DND-41 (cell line): ENCODE data around the gene DENND2A.

ENCODE experiments used
- ATAC-seq: fragments of 200-7000 bp; cut with Tn5 transposase; 3 replicates; pipeline ENCODE4 v1.9.1; 2021; ENCODE audit warnings: low read depth; ENCODE audit not compliant: insufficient read depth
- DNase-seq: peaks from one replicate; pipeline ENCODE4 v3.0.0-alpha.2; 2020
- H2AFZ ChIP-seq: 2 replicates; pipeline ENCODE4 v1.6.0; 2012; ENCODE audit warnings: low read depth, low read length
- H3K27ac ChIP-seq: 2 replicates; pipeline ENCODE4 v1.5.1; 2012; ENCODE audit warnings: low read length, inconsistent platforms
- H3K27me3 ChIP-seq: fragments of 200-600 bp; sonication (generic); 2 replicates; pipeline ENCODE4 v1.6.0; 2012; ENCODE audit warnings: low read length, mild to moderate bottlenecking, inconsistent platforms; ENCODE audit not compliant: insufficient read depth, poor library complexity
- H3K36me3 ChIP-seq: 2 replicates; pipeline ENCODE4 v1.5.1; 2012; ENCODE audit warnings: low read length, inconsistent platforms; ENCODE audit not compliant: insufficient read depth
- H3K4me1 ChIP-seq: 2 replicates; pipeline ENCODE4 v1.5.1; 2012; ENCODE audit warnings: mild to moderate bottlenecking, low read length; ENCODE audit not compliant: insufficient read depth
- H3K4me2 ChIP-seq: 2 replicates; pipeline ENCODE4 v1.6.0; 2012; ENCODE audit warnings: mild to moderate bottlenecking, moderate library complexity, low read length, inconsistent platforms; ENCODE audit not compliant: insufficient read depth
- H3K4me3 ChIP-seq, 2 experiments: fragments of 200-600 bp in 1 of 2; shearing (Covaris generic) in 1 of 2; 2 replicates each; pipeline ENCODE4 v1.5.1; 2012 to 2016; ENCODE audit warnings: inconsistent platforms in 2 of 2, low read length in 2 of 2, mild to moderate bottlenecking in 2 of 2, low read depth in 1 of 2, moderate library complexity in 1 of 2
- H3K79me2 ChIP-seq: 2 replicates; pipeline ENCODE4 v1.6.0; 2012; ENCODE audit warnings: low read length, inconsistent platforms; ENCODE audit not compliant: insufficient read depth
- H3K9ac ChIP-seq: 2 replicates; pipeline ENCODE4 v1.6.0; 2012; ENCODE audit warnings: low read depth, mild to moderate bottlenecking, inconsistent platforms, low read length, moderate library complexity
- H3K9me3 ChIP-seq: 2 replicates; pipeline ENCODE4 v1.5.1; 2012; ENCODE audit warnings: low read length, moderate library complexity, mild to moderate bottlenecking, inconsistent platforms; ENCODE audit not compliant: insufficient read depth, severe bottlenecking
- H4K20me1 ChIP-seq: 2 replicates; pipeline ENCODE4 v1.6.0; 2012; ENCODE audit warnings: low read length; ENCODE audit not compliant: insufficient read depth
- EZH2 ChIP-seq: IDR thresholded peaks from 3 replicates; pipeline ENCODE4 v1.6.1; 2012; ENCODE audit warnings: borderline replicate concordance, low read depth, mild to moderate bottlenecking, moderate library complexity, low read length, inconsistent platforms; ENCODE audit not compliant: severe bottlenecking
- TF ChIP-seq, protein P1 (sequence below): IDR thresholded peaks from 2 replicates; pipeline ENCODE4 v1.5.1; 2012; ENCODE audit warnings: borderline replicate concordance, low read length, moderate library complexity, mild to moderate bottlenecking; ENCODE audit not compliant: poor library complexity, severe bottlenecking; ENCODE audit errors: extremely low read depth

DENND2A gene

DNA sequence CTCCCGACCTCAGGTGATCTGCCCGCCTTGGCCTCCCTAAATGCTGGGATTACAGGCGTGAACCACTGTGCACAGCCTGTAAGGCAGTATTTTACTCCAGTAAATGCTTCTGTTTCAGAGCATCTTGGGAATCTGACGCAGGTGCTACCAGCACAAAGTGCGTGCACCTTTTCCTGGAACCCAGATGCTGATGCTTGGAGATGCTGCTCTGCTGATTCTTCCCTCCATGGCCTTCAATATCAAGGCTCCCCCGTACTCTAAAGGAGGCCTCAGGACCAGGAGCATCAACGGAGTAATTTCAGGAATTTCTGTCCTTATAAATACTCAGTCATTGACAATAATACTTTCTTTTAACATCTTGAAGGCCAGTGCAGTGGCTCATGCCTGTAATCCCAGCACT, 23.5 kb downstream of the DENND2A start:
- no peak overlapping the region for H3K27ac ChIP-seq
- H3K4me3 ChIP-seq, result no peak overlapping the region
- no peak overlapping the region for H3K9ac ChIP-seq
- H2AFZ ChIP-seq, result no peak overlapping the region
- no peaks in the 10 kb centered on the region for H3K79me2 ChIP-seq
- TF ChIP-seq, protein P1, sequence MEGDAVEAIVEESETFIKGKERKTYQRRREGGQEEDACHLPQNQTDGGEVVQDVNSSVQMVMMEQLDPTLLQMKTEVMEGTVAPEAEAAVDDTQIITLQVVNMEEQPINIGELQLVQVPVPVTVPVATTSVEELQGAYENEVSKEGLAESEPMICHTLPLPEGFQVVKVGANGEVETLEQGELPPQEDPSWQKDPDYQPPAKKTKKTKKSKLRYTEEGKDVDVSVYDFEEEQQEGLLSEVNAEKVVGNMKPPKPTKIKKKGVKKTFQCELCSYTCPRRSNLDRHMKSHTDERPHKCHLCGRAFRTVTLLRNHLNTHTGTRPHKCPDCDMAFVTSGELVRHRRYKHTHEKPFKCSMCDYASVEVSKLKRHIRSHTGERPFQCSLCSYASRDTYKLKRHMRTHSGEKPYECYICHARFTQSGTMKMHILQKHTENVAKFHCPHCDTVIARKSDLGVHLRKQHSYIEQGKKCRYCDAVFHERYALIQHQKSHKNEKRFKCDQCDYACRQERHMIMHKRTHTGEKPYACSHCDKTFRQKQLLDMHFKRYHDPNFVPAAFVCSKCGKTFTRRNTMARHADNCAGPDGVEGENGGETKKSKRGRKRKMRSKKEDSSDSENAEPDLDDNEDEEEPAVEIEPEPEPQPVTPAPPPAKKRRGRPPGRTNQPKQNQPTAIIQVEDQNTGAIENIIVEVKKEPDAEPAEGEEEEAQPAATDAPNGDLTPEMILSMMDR, result no peak
- no peak for TF ChIP-seq EZH2
- H3K27me3 ChIP-seq, result no peaks in the 10 kb centered on the region
- no peaks in the 10 kb centered on the region for H4K20me1 ChIP-seq
- H3K9me3 ChIP-seq, result no peaks in the 10 kb centered on the region
- H3K4me2 ChIP-seq, result no peak overlapping the region
- ATAC-seq (no peak), DNase-seq (no peak)
- H3K4me1 ChIP-seq, result no peaks in the 10 kb centered on the region
- no peaks in the 10 kb centered on the region for H3K36me3 ChIP-seq

DNA sequence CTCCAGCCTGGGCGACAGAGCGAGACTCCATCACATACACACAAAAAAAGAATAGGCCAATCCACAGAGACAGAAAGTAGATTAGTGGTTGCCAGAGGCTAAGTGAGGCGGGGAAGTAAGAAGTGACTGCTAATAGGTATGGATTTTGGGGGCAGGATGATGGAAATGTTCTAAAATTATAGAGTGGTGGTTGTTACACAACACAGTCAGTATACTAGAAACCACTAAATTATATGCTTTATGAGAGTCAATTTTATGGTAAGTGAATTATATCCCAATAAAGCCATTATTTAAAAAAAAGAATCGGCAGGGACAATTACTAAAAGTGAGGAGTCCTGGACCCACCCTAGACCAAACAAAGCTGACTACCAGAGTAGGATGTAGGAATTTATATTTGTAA, 24.3 kb downstream of the DENND2A start:
- Histone ChIP-seq H3K79me2 (no peaks in the 10 kb centered on the region), H3K9ac (no peak overlapping the region), H3K27me3 (no peaks in the 10 kb centered on the region), H3K4me1 (no peaks in the 10 kb centered on the region), H3K36me3 (no peaks in the 10 kb centered on the region), H3K9me3 (no peaks in the 10 kb centered on the region), H3K27ac (no peak overlapping the region), H4K20me1 (no peaks in the 10 kb centered on the region), H3K4me3 (no peak overlapping the region), H2AFZ (no peak overlapping the region), H3K4me2 (no peak overlapping the region)
- no peak for ATAC-seq
- DNase-seq, result no peak
- TF ChIP-seq, protein P1, result no peak
- no peak for TF ChIP-seq EZH2

DNA sequence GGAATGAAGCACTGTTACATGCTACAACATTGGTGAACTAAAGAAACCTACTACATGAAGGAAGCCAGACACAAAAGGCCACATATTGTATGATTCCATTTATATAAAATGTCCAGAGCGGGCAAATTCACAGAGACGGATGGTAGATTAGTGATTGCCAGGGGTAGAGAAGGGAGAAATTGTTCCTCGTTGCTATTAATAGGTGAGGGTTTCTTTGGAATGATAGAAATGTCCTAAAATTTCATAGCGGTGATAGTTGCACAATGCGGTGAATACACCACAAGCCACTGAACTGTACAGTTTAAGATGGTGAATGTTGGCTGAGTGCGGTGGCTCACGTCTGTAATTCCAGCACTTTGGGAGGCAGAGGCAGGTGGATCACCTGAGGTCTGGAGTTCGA, 29.0 kb downstream of the DENND2A start:
- Histone ChIP-seq H3K4me1 (no peaks in the 10 kb centered on the region), H3K9ac (no peak overlapping the region), H4K20me1 (no peaks in the 10 kb centered on the region), H3K27me3 (peaks cover 2% of the 10 kb centered on the region), H3K4me2 (no peak overlapping the region), H3K27ac (no peak overlapping the region), H3K4me3 (no peak overlapping the region), H2AFZ (no peak overlapping the region), H3K36me3 (no peaks in the 10 kb centered on the region), H3K79me2 (no peaks in the 10 kb centered on the region), H3K9me3 (no peaks in the 10 kb centered on the region)
- DNase-seq (no peak), ATAC-seq (no peak)
- TF ChIP-seq EZH2, result no peak
- TF ChIP-seq, protein P1, result no peak
